ENCODE results near the gene CPNE5.

GRCh38 chr6:36762123-36762522, 77.1 kb downstream of the CPNE5 start:
- TF ChIP-seq CTCF (IDR thresholded peaks at IDR 0.05; ENCODE audit: poor library complexity) = no peak
- TF ChIP-seq EZH2 (IDR thresholded peaks at IDR 0.05; ENCODE audit: borderline replicate concordance) = no peak
- TF ChIP-seq EZH2phosphoT487 (IDR thresholded peaks at IDR 0.05; ENCODE audit: low read depth, severe bottlenecking, unreplicated experiment) = no peak
